ENCODE results near the gene HDAC9. TPM values are rescaled to one million over a fixed set of nuclear protein-coding genes. Genes with fewer than 3 reads are reported as not detected.

The HDAC9 gene
- total RNA-seq, 1 experiment from 2014 or later, result 17.1 TPM

DNA sequence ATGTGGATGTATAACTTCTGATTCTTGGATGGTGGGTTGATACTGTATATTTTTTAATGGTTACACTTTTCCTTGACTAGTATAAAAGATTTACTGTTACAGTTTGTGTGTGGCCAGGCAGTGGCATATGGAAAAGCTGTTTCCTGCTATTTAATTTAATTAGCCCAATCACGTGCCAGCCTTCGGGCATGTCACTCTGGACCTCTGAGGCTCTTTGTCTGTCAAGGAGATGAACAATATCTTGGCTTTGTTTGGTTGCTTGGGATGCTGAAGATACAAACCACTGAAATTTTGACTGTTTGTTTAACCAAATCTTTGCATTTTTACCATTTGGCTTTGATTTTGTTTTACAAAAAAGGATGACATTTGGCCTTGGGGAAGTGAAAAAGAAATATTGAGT is 185.0 kb downstream of the HDAC9 start:
- TF ChIP-seq TCF7L2 (IDR thresholded peaks at IDR 0.05; ENCODE audit: low read depth, low read length) (no peak), SIN3A (IDR thresholded peaks at IDR 0.05; ENCODE audit: borderline replicate concordance, insufficient read depth, low read depth, low read length) (no peak), POLR2AphosphoS5 (IDR thresholded peaks at IDR 0.05; ENCODE audit: low read depth, low read length) (no peak)
- TF ChIP-seq, protein P1, sequence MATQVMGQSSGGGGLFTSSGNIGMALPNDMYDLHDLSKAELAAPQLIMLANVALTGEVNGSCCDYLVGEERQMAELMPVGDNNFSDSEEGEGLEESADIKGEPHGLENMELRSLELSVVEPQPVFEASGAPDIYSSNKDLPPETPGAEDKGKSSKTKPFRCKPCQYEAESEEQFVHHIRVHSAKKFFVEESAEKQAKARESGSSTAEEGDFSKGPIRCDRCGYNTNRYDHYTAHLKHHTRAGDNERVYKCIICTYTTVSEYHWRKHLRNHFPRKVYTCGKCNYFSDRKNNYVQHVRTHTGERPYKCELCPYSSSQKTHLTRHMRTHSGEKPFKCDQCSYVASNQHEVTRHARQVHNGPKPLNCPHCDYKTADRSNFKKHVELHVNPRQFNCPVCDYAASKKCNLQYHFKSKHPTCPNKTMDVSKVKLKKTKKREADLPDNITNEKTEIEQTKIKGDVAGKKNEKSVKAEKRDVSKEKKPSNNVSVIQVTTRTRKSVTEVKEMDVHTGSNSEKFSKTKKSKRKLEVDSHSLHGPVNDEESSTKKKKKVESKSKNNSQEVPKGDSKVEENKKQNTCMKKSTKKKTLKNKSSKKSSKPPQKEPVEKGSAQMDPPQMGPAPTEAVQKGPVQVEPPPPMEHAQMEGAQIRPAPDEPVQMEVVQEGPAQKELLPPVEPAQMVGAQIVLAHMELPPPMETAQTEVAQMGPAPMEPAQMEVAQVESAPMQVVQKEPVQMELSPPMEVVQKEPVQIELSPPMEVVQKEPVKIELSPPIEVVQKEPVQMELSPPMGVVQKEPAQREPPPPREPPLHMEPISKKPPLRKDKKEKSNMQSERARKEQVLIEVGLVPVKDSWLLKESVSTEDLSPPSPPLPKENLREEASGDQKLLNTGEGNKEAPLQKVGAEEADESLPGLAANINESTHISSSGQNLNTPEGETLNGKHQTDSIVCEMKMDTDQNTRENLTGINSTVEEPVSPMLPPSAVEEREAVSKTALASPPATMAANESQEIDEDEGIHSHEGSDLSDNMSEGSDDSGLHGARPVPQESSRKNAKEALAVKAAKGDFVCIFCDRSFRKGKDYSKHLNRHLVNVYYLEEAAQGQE (IDR thresholded peaks at IDR 0.05; ENCODE audit: insufficient read depth in 1 of 2, low read depth in 2 of 2, low read length in 1 of 2), result no peak
- TF ChIP-seq, protein P2, sequence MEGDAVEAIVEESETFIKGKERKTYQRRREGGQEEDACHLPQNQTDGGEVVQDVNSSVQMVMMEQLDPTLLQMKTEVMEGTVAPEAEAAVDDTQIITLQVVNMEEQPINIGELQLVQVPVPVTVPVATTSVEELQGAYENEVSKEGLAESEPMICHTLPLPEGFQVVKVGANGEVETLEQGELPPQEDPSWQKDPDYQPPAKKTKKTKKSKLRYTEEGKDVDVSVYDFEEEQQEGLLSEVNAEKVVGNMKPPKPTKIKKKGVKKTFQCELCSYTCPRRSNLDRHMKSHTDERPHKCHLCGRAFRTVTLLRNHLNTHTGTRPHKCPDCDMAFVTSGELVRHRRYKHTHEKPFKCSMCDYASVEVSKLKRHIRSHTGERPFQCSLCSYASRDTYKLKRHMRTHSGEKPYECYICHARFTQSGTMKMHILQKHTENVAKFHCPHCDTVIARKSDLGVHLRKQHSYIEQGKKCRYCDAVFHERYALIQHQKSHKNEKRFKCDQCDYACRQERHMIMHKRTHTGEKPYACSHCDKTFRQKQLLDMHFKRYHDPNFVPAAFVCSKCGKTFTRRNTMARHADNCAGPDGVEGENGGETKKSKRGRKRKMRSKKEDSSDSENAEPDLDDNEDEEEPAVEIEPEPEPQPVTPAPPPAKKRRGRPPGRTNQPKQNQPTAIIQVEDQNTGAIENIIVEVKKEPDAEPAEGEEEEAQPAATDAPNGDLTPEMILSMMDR (IDR thresholded peaks at IDR 0.05), result no peak
- ChIA-PET CTCF (no interaction called here), POLR2A (no interaction called here)
- no peaks in the 10 kb centered on the region for H3K4me1 ChIP-seq (ENCODE audit: control insufficient read depth, insufficient read depth, low read length)
- intact Hi-C loops (cut with micrococcal nuclease; ENCODE audit: unreplicated experiment) (no loop called here), in situ Hi-C loops (cut with HindIII; ENCODE audit: low pct_unique_long_range_greater_than_20kb, low sequenced_read_pairs) (no loop called here)
- BruUV-seq (replicated peaks), result no TSS peak
- no peaks in the 10 kb centered on the region for H3K36me3 ChIP-seq (ENCODE audit: control insufficient read depth, insufficient read depth, low read length)
- H3K9me3 ChIP-seq (ENCODE audit: control insufficient read depth, insufficient read depth, low read depth, low read length), result no peaks in the 10 kb centered on the region
- no peak for ATAC-seq
- DNase-seq (ENCODE audit: low read depth, low spot score), result no peak
- no peaks in the 10 kb centered on the region for H3K27me3 ChIP-seq (ENCODE audit: control insufficient read depth, insufficient read depth, low read length)
- H3K4me3 ChIP-seq (ENCODE audit: low read depth in 2 of 2, low read length in 2 of 2), result no peak overlapping the region
- H3K27ac ChIP-seq (ENCODE audit: low read length), result no peak overlapping the region

DNA sequence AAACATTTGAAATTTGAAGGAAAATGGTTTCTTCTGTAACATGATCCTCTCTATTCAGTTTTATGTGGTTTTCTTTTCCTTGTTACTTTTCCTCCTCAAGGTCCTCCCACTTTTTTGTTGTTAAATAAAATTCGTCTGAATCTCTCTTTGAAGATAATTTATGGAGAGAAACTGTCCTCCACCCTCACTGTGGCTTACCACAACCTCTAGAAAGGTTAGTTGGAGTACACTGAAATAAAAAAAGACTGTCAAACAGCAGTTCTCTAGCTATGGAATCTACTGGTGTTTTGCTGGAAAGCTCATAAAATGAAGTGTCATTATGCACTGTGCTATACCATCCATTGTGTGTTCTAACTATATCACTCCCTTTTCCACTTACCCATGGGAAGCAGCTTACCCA is 189.4 kb downstream of the HDAC9 start:
- intact Hi-C loops (cut with micrococcal nuclease; ENCODE audit: unreplicated experiment), result no loop called here

More for the DNA sequence above, 189.4 kb downstream of the HDAC9 start:
- ChIA-PET CTCF (interaction anchor here (0.6 kb wide), 1 partner anchor 329 kb away, joined by 3 read pairs; no protein-coding TSS in a partner anchor), POLR2A (no interaction called here)
- no peak overlapping the region for H3K4me3 ChIP-seq (ENCODE audit: low read depth in 2 of 2, low read length in 2 of 2)
- TF ChIP-seq SIN3A (IDR thresholded peaks at IDR 0.05; ENCODE audit: borderline replicate concordance, insufficient read depth, low read depth, low read length), result no peak
- no peak for TF ChIP-seq POLR2AphosphoS5 (IDR thresholded peaks at IDR 0.05; ENCODE audit: low read depth, low read length)
- TF ChIP-seq TCF7L2 (IDR thresholded peaks at IDR 0.05; ENCODE audit: low read depth, low read length), result no peak
- TF ChIP-seq, protein P2 (IDR thresholded peaks at IDR 0.05), result no peak
- TF ChIP-seq, protein P1 (IDR thresholded peaks at IDR 0.05; ENCODE audit: insufficient read depth in 1 of 2, low read depth in 2 of 2, low read length in 1 of 2), result no peak
- H3K27ac ChIP-seq (ENCODE audit: low read length), result no peak overlapping the region
- in situ Hi-C loops (cut with HindIII; ENCODE audit: low pct_unique_long_range_greater_than_20kb, low sequenced_read_pairs), result no loop called here
- DNase-seq (ENCODE audit: low read depth, low spot score), result no peak
- H3K36me3 ChIP-seq (ENCODE audit: control insufficient read depth, insufficient read depth, low read length), result no peaks in the 10 kb centered on the region
- ATAC-seq, result no peak
- no TSS peak for BruUV-seq (replicated peaks)
- no peaks in the 10 kb centered on the region for H3K27me3 ChIP-seq (ENCODE audit: control insufficient read depth, insufficient read depth, low read length)
- no peaks in the 10 kb centered on the region for H3K4me1 ChIP-seq (ENCODE audit: control insufficient read depth, insufficient read depth, low read length)
- H3K9me3 ChIP-seq (ENCODE audit: control insufficient read depth, insufficient read depth, low read depth, low read length), result no peaks in the 10 kb centered on the region
